COLO668 (cell line): ENCODE data around the gene GNA12.
A peak's percentile ranks its signal among the peaks of the same experiment; 100 is the strongest.

Experiments
- DNase-seq: peaks from one replicate; lab custom pipeline; 2025; ENCODE audit not compliant: unreplicated experiment; lab: John Stamatoyannopoulos, UW

The GNA12 gene

DNA sequence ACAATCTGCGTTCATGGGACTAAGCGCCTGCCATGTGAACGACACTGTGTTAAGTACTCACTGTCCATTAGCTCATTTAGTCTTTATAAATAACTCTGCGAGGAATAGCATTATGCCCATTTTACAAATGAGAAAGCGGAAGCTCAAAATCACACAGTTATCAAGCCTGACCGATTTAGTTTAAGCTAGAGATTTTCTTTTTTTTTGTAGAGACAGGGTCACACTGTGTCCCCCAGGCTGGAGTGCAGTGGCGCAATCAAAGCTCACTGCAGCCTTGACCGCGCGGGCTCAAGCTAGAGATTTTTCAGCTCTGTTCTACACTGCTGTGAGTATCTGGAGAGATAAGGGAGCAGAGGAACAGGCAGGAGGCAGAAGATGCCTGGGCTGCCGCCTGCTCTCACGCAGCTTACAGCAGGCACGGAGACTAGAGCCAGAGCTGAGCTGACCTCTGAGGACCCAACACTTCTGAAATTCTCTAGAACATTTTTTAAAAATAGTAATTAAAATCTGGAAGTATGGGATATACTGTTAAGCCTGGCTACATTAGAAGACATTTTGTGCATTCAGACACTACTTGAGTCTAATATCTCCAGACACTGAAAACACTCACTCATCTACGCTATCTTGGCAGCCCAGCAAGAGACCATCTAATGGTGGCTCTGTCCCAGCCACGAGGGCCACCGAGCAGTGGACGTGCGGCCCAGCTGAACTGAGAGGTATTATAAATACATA lies 38.7 kb downstream of the GNA12 start:
- DNase-seq = no peak

DNA sequence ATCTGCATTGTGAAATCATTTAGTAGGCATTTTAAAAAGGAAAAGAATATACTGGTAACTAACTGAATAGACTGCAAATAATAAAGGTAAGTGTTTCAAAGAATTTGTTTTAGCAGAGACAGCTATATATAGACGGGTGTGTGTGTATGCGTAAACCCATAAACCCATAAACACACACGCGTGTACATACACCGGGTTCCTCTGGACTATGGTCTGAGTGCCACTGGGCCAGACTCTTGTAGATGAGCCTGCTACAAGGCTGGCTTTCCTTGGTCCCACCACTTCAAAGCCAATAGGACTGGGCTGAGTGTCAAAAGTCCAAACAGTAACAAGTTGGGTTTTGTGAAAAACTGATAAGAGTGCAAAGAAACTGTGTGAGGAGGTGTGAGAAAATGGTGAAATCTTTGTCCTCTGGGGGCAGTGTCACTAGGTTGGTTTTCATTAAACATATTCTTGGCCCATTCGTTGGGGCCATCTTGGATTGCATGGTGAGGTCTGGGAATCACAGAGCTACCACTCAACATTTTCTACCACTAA lies 39.8 kb downstream of the GNA12 start:
- DNase-seq = no peak

DNA sequence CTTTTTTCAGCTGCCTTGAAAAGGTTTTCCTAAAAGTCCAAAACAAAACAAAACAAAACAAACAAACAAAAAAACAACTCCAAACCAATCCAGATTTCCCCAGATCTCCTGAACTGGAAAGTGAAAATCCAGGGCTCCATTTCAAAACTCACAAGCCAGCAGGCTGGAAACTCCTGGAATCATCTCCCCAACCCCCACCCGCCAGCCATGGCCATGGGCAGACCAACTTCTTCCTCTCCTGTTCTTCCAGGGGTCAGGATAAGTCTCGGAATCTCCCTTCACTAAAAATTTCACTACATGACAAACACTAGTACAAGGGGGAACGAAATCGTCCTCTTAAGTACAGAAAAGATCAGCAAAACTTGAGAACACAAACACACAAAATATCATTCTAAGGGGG lies 40.4 kb downstream of the GNA12 start:
- no peak for DNase-seq

DNA sequence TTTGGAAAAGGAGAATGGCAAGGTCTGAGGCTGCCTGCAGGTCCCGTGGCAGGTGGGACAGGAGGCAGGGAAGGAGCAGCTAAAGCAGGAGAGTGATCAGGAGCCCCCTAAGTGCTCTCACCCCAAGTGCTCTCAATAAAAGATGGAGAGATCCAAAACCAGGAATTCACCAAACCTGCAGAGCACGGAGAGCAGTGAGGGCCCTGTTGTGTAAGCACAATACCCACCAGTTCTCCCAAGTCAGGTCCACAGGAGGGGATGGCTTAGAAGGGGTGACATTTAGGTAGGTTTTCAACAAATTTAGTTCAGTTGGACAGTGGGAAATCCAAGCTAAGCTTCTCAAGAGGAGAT lies 40.8 kb downstream of the GNA12 start:
- DNase-seq = no peak

DNA sequence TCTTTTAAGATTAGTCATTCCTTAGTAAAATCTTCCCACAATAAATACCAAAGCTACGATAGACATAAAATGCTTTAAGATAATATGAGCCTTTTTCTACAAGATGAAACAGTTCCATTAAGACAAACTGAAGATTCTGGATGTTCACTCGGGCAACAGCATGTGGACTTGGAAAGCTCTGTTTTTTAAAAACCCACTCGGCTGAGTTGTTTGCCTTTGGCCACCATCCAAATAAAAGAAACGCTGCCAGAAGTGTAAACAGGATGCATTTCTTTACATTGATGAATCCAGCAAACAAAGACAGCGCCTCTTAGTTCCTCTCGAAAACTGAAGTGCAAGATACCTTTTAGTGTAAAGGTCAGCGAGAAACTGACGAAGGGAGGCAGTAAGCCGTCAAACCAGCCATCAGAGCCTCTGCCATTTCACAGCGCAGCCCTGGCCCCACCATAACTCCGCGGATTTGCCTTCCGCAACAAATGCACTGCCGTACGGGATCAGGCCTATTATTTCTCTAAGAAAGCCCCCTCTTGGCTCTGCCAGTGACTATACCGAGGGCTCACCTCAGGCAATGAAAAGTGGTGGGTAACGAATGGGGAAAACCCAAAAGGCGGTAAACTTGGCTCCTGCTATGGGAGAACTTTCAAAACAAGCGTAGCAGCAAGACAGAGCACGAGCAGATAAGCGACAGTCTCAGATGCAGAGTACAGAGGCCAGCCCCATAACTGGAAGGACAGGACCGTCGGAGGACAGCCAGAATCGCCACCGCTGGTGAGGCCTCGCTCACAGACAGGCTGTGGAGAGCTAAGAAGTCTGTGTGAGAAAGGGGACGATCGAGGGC lies 41.4 kb downstream of the GNA12 start:
- peak; percentile 58 for DNase-seq

DNA sequence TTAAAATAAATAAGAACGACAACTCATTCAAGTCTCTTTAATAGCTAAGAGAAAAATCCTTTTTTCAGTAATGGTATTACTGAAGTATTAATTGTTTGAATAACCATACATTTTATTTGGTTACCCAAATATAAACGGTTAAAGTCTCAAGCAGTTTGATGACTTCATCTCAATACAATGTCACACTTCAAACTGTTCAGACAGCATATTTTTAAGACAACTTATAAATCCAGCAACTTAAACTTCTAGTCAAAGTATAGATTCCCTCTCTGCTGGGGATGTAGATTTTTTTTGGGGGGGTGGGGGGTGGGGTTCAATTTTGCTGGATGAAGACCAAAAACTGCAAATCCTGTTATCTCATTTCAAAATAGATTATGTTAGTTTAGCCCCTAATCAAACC lies 42.0 kb downstream of the GNA12 start:
- DNase-seq = no peak

DNA sequence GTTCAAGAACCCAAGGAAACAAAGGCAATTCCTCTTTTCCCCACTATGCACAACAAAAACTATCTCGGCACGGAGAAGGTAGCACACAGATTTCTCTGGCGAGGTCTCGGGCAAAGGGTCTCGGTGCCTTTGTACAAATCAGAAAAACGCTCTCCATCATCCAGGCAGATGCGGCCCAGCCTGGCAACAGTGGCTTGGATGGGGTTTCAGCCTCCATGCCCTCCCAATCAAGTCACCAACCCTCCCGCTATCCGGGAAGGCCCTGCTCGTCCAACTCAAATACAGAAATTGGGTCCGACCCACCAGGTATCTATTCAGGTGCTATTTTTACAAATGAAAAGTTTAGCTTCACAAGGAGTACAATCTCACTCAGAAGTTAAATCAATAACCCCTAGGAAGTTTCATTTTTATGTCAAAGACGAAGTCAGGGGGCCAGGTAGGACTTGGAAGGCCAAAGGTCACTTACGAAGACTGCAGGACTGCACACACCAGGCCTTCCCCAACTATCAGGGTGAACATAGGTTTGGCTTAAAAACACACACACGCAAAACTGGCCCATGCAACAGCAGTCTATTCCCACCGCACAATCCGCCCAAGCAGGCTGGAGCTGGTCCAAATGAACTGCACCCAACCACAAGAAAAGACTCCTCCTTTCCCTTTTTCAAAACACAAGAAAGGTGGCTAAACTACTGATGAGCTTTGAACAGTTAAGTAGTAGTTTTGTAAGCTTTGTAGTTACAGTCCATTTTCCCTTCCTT lies 43.0 kb downstream of the GNA12 start:
- no peak for DNase-seq

DNA sequence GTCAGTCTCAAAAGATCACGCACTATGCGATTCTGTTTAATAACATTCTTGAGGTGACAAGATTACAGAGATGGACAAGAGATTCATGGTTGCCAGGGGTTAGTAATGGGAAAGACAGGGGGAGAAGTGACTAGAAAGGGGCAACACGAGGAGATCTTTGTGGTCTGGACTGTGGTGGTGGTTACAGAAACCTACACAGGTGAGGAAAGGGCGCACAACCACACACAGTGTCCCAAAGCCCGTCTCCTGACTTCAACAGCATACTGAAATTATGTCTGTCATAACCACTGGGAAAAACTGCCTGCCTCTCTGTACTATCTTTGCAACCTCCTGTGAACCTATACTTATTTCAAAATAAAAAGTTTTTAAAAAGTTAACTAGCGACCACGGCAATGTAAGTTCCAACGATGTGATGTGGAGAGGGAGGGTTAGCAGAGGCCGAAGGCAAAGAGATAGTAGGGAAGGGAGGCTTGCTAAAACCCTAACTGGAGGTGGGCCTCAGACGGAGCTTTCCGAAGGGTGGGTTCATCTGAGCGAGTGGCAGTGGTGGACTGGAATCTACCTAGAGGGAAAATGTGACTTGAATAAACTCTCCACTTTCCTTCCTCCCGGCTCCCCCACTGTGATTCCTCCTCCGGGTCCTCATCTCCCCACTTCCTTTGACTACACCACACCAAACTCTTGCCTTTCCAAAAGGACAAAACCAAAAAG lies 43.7 kb downstream of the GNA12 start:
- DNase-seq = no peak

DNA sequence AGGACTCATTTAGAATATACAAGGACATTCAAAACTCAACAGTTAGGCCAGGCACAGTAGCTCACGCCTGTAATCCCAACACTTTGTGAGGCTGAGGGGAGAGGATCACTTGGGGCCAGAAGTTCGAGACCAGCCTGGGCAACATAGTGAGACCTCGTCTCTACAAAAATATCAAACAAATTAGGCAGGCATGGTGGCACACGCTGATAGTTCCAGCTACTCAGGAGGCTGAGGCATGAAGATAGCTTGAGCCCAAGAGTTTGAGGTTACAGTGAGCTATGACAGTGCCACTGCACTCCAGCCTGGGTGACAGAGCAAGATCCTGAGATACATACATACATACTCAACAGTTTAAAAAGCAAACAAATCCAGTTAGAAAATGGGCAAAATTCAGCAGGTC lies 44.9 kb downstream of the GNA12 start:
- DNase-seq = no peak

DNA sequence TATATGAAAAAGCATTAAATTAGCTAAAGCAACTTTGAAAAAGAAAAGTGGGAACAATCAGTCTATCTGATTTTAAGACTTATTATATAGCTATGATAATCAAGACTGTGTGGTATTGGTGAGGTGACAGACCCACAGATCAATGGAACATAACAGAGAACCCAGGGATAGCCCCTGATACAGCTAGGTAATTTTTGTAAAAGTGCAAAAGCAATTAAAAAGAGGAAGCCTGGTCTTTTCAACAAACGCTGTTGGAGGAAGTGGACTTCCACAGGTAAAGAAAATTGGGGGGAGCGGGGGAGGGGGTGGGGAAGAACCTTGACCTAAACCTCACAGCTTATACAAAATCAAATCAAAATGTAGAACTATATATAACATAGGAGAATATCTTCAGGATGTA lies 45.4 kb downstream of the GNA12 start:
- no peak for DNase-seq

DNA sequence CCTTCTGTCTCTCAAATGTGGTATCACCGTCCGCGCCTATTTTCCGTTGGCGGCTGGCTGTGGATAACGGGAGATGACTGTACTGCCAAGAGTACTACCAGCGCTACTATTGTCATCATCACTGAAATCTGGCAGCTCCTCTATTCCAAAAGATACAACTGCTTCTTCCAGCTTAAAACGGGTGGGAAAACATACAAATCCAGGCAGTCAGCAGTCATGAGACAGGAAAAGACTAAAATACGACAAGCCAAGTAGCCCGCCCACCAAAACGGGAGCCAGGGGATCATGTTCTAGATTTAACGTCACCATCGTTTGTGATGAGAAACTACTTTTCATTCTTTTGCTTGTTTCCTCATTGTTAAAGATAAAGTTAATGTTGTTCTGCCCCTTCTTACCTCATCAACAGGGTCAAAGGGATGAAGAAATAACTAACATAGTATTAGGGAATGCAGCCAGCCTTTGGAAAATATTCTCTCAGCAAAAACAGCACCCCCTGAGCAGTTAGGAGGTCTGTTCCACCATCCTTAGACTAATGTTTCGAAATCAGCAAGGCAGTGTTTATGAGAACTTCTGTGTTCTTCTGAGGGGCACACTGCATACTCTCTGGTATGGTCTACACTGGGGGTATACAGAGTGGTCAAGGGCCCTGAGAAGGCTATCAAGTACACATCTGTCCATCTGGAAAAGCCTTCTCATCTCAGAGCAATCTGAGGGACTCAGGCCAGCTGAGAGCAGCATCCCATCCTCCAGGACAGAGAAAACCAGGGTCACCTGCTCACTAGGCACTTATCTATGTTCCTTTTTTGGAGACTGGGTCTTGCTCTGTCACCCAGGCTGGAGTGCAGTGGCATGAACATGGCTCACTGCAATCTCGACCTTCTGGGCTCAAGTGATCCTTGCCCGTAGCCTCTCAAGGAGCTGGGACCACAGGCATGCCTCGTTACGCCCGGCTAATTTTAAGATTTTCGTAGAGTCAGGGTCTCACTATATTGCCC lies 47.5 kb downstream of the GNA12 start:
- no peak for DNase-seq

DNA sequence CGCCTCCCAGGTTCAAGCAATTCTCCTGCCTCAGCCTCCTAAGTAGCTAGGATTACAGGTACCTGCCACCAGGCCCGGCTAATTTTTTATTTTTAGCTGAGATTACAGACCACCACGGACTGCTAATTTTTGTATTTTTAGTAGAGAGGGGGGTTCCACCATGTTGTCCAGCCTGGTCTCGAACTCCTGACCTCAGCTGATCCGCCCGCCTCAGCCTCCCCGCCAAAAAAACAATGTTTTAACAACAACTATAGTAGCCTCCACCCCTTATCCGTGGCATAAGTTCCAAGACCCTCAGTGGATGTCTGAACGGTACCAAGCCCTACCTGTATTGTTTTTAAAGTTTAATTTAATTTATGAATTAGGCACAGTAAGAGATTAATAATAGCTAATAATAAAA lies 48.2 kb downstream of the GNA12 start:
- no peak for DNase-seq

DNA sequence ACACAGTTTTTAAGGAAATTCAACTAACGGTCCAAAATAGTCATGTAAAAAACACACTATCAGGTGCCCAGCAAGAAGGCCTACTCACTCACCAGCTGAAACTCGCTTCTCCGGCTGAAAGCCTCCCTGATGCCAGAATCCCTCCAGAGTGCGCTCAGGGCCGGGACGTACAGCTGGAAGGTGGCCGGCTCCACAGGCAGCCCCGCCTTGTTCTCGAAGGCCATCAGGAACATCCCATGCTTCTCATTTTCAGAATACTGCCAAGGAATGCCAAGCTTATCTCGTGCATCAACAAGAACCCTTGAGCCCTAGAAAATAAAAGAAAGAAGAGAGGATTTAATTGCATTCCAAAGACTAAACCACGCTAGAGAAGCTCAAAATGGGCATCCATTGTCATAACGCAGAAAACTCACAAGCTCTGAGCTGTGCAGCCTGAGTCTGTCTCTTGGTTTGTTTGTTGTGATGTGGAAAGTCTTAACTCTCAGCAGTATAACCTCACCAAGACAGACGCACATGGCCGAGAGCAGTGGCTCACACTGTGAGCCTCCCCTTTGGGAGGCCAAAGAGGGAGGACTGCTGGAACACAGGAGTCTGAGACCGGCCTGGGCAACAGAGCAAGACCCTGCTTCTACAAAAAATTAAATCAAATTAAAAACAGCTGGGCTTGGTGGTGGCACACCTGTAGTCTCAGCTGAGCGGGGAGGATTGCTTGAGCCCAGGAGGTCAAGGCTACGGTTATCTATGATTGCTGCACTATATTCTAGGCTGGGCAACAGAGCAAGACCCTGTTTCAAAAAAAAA lies 49.1 kb downstream of the GNA12 start:
- DNase-seq = no peak

DNA sequence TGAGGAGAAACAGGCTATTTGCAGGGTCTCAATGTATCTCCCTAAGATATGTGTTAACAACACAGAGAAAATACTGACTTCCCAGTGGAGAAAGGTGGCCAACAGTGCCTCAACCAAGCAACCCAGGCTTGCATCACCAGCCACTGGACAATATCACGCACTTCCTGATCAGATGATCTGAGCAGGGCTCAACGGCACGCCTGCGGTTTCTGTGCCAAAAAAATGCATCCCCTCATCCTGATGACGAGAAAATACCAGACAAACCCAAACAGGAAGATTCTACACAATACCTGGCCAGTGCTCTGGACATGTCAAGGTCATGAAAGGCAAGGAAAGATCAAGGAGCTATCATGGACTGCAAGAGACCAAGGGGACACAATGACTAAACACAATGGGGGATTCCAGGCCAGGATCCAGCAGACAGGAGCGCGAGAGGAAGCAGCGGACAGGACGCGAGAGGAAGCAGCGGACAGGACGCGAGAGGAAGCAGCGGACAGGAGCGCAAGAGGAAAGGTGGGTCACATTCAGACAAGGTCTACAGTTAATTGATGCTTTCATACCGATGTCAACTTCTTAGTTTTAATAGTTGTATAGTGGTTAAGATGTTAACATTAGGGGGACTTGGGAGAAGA lies 51.1 kb downstream of the GNA12 start:
- DNase-seq = no peak

DNA sequence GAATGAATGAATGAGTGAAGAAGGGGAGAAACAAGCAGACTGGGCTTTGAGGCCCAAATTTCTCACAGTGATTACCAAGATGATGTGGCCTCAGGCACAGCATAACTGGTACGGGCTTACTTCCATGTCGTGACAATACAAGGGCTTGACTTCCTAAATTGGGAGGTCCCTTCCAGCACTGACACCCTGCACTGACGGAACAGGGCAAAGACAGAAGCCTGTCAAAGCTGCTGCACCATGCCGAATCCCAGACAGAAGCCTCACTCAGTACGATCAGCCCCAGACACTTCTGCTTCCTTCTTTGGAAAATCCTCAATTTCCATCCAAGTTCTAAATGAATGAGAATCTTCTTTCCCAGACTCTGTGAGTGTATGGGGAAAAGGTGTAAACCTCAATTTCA lies 51.9 kb downstream of the GNA12 start:
- no peak for DNase-seq

DNA sequence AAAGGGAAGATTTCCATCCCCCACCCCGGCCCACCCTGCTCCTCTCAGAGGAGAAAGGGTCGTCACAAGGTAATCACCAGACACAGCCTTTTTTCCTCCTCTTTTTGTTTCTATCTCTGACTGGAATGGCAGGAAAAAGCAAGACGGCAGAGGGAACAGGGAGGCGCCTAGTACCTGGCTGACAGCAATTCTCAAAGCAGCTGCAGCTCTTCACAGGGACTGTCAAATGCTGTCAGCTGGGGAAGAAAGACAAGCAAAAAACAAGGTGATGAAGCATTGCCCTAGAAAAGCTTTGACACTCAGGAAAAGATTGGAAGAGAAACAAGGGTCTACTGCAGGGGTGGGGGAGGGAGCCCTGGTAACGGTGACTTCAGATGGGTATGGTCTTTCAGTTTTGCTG lies 52.7 kb downstream of the GNA12 start:
- DNase-seq = no peak

DNA sequence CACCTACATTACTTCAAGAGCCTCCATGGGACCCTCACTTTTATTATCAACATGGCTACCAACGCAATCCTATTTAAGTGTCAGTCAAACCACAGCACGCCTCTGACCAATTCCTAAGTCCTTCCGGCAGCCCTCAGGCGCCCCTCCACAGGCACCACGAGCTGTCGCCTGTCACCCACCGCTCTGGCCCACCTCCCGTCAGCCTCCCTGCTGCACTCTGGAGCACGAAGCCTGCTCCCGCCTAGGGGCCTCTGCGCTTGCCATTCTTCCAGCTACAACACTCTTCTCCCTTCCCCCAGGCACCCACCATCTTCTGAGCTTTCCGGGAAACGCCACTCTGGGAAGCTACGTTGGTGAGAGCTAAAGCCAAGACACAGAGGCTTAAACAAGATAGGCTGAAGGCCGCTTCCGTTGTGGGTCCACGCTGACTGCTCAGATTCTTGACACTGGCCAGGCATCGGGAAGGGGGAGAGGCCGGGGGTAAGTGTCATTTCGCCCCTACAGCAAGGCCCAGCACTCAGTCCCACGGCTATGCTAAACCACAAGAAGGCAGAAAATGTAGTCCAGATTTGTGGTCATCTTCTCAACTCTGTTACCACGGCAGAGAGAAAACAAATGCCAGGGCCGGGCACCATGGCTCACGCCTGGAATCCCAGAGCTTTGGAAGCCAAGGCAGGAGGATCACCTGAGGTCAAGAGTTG lies 56.7 kb downstream of the GNA12 start:
- DNase-seq = no peak

DNA sequence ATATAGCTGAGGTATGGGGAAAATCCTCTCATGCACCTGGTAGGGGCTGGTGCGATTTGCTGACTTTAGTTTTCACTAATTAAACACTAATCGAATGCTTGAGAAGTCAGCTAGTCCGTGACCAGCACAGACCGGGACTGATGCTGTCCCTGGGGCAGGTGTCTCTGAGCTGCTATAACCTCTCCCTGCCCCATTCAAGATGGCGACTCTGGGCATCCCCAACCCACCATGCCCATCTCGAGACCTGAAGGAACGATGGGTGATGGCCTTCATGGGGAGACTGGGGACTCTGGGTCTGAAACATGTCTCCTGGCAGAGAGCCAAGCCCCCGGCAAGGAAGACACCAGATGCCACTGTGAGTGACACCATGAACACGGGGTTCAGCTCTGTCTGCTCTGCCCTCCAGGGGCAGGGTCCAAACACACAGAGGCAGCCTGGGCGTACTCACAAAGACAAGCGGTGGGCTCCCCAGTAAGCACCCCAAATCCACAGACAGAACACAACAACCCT lies 57.4 kb downstream of the GNA12 start:
- DNase-seq = no peak
